K562 (cell line): ENCODE measurements around the gene PARK7. TPM values are rescaled to one million over a fixed set of nuclear protein-coding genes. Genes with fewer than 3 reads are reported as not detected.
A peak's percentile ranks its signal among the peaks of the same experiment; 100 is the strongest.

Source experiments
- C11orf30 ChIP-seq: fragments of 450-650 bp; IDR thresholded peaks from 2 replicates; pipeline ENCODE4 v1.6.1; 2016; ENCODE audit warnings: low read depth, mild to moderate bottlenecking
- CBX8 ChIP-seq: fragments of 200-600 bp; sonication (generic); IDR thresholded peaks from 2 replicates; pipeline ENCODE4 v1.6.1; 2012; ENCODE audit warnings: borderline replicate concordance, mixed run types, low read depth, mild to moderate bottlenecking, moderate library complexity, mixed read lengths, low read length, control low read depth, inconsistent platforms; ENCODE audit not compliant: poor library complexity, severe bottlenecking; ENCODE audit errors: extremely low read depth
- DACH1 ChIP-seq: fragments of 450-650 bp; IDR thresholded peaks from 2 replicates; pipeline ENCODE4 v1.6.1; 2018; ENCODE audit not compliant: partially characterized antibody
- EGR1 ChIP-seq: fragments of 450-650 bp; conservative IDR thresholded peaks from 2 replicates; pipeline ENCODE4 v1.6.1; 2017; ENCODE audit warnings: mild to moderate bottlenecking
- MECOM ChIP-seq: fragments of 250-450 bp; sonication (Bioruptor Pico); IDR thresholded peaks from 2 replicates; pipeline ENCODE4 v1.8.0; 2022; ENCODE audit warnings: inconsistent platforms
- NELFE ChIP-seq: IDR thresholded peaks from 2 replicates; pipeline ENCODE4 v1.6.1; 2011; ENCODE audit warnings: mild to moderate bottlenecking; ENCODE audit not compliant: insufficient read depth, insufficient read length
- NRF1 ChIP-seq, 2 experiments: fragments of 450-650 bp; IDR thresholded peaks in 1 of 2; conservative IDR thresholded peaks in 1 of 2; 2 replicates each; pipeline ENCODE4 v1.6.1; 2014; ENCODE audit warnings: mild to moderate bottlenecking in 2 of 2
- SNRNP70 ChIP-seq: fragments of 200-400 bp; formaldehyde crosslinking; optimal IDR thresholded peaks from 2 replicates; pipeline ENCODE3; 2017; ENCODE audit warnings: low read depth, low read length
- TCF7L2 ChIP-seq: fragments of 150-350 bp; IDR thresholded peaks from 2 replicates; pipeline ENCODE4 v1.6.1; 2016; ENCODE audit warnings: low read depth, mild to moderate bottlenecking, low read length, moderate library complexity
- ZNF77 ChIP-seq: fragments of 250-450 bp; sonication (Bioruptor Pico); IDR thresholded peaks from 2 replicates; pipeline ENCODE4 v1.5.0; 2020
- polyA plus RNA-seq, 8 experiments: library from polyadenylated mRNA; depleted of rRNA in 4 of 8; stranded (reverse) in 5 of 8; unstranded in 3 of 8; fragments of >200 nt; fragmentation: Nextera tagmentation in 2 of 8; fragmentation: Illumina TruSeq in 1 of 8; extraction: Ambion mirVana in 2 of 8; extraction: Trizol in 1 of 8; gene quantifications; 2 replicates each; pipeline versions ENCODE4 v1.2.1 to v1.2.3, GENCODE V29; 2011 to 2014; ENCODE audit warnings: inconsistent platforms in 1 of 8, missing spikeins in 1 of 8
- total RNA-seq, 7 experiments: library from RNA; depleted of rRNA in 6 of 7; stranded (reverse); fragments of >200 nt in 6 of 7; fragmentation: Illumina TruSeq in 2 of 7; extraction: Trizol in 2 of 7; gene quantifications; 2 replicates each; pipeline versions ENCODE4 v1.2.1 to v1.2.3, GENCODE V29; 2011 to 2021; ENCODE audit warnings: low replicate concordance in 1 of 7
- TF ChIP-seq, protein P1 (sequence below), 2 experiments: fragments of 450-650 bp; IDR thresholded peaks; 2 replicates each; pipeline ENCODE4 v1.6.1; 2016; ENCODE audit warnings: mild to moderate bottlenecking in 2 of 2, borderline replicate concordance in 1 of 2, low read depth in 1 of 2, moderate library complexity in 1 of 2
- TF ChIP-seq, protein P2 (sequence below): sonication (generic); formaldehyde crosslinking; IDR thresholded peaks from 2 replicates; pipeline ENCODE4 v1.8.0; 2023; ENCODE audit warnings: missing genetic modification reagents, mild to moderate bottlenecking, borderline replicate concordance

Gene PARK7
- total and polyA plus RNA-seq, 9 of the 15 experiments (the other 6 are each of a cell fraction or from before 2014, with no cell fraction given), result 374 to 1,298 (median 484) TPM

DNA sequence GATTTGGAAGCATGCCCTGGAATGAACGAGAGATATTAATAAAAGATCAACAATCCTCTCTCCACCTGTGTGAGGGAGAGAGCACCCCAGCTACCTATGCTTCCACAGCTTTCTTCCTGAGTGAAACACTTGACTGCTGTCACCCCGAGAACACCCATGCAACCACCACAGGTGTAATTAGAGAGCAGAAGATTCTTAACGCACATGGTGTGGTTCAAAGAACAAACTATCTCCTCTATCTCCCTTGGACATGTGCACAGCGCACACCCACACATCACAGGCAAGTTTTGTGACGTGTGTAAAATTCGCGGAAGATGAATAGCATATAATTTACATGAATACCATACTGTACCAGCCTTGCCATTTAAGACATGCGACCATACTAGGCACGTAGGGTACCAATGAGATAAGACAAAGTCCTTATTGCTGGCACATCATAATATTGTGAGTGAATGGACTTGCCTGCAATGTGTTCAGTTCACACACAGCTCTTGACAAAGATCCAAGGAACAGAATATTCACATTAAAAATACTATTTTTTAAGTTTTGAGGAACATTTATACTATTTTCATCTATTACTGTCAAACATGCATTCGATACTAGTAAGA, 53.0 kb downstream of the PARK7 start (continued):
- TF ChIP-seq, protein P1, sequence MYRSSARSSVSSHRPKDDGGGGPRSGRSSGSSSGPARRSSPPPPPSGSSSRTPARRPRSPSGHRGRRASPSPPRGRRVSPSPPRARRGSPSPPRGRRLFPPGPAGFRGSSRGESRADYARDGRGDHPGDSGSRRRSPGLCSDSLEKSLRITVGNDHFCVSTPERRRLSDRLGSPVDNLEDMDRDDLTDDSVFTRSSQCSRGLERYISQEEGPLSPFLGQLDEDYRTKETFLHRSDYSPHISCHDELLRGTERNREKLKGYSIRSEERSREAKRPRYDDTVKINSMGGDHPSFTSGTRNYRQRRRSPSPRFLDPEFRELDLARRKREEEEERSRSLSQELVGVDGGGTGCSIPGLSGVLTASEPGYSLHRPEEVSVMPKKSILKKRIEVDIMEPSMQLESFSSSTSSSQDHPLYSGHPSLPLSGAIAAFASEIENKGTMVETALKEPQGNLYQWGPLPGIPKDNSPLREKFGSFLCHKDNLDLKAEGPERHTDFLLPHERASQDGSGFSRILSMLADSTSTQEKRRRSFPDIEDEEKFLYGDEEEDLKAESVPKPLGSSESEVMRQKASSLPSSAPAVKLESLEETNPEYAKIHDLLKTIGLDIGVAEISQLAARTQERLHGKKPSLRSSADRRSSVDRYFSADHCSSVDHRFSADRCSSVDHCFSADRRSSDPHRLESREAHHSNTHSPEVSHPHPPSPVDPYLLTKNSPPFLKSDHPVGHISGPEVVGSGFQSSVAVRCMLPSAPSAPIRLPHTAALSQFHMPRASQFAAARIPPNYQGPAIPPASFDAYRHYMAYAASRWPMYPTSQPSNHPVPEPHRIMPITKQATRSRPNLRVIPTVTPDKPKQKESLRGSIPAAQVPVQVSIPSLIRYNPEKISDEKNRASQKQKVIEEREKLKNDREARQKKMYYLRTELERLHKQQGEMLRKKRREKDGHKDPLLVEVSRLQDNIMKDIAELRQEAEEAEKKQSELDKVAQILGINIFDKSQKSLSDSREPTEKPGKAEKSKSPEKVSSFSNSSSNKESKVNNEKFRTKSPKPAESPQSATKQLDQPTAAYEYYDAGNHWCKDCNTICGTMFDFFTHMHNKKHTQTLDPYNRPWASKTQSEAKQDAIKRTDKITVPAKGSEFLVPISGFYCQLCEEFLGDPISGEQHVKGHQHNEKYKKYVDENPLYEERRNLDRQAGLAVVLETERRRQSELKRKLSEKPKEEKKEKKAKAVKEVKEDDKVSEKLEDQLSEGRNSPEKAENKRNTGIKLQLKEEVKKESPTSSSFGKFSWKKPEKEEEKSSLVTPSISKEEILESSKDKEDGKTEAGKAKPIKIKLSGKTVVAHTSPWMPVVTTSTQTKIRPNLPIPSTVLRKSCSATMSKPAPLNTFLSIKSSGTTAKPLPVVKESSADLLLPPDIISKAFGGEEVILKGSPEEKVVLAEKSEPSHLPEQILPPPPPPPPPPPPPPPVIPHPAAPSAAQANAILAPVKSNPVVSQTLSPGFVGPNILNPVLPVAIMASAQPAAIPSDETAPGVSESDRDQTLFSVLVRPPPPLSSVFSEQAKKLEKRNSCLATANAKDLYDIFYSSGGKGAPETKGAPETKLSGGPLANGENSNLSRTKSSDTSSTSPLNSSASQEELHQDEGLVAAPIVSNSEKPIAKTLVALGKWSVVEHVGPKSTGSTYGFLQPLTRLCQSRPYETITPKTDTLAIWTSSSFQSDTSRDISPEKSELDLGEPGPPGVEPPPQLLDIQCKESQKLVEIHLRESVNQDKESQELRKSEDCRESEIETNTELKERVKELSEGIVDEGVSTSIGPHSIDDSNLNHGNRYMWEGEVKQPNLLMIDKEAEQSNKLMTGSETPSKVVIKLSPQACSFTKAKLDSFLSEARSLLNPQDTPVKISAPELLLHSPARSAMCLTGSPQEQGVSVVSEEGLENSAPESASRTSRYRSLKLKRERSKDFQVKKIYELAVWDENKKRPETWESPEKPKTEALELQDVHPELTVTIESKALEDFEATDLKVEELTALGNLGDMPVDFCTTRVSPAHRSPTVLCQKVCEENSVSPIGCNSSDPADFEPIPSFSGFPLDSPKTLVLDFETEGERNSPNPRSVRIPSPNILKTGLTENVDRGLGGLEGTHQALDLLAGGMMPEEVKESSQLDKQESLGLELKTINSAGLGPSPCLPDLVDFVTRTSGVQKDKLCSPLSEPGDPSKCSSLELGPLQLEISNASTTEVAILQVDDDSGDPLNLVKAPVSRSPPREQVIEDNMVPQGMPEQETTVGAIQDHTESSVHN (IDR thresholded peaks at IDR 0.05; ENCODE audit: borderline replicate concordance in 1 of 2, low read depth in 1 of 2), result no peak
- no peak for TF ChIP-seq TCF7L2
- TF ChIP-seq, protein P2, sequence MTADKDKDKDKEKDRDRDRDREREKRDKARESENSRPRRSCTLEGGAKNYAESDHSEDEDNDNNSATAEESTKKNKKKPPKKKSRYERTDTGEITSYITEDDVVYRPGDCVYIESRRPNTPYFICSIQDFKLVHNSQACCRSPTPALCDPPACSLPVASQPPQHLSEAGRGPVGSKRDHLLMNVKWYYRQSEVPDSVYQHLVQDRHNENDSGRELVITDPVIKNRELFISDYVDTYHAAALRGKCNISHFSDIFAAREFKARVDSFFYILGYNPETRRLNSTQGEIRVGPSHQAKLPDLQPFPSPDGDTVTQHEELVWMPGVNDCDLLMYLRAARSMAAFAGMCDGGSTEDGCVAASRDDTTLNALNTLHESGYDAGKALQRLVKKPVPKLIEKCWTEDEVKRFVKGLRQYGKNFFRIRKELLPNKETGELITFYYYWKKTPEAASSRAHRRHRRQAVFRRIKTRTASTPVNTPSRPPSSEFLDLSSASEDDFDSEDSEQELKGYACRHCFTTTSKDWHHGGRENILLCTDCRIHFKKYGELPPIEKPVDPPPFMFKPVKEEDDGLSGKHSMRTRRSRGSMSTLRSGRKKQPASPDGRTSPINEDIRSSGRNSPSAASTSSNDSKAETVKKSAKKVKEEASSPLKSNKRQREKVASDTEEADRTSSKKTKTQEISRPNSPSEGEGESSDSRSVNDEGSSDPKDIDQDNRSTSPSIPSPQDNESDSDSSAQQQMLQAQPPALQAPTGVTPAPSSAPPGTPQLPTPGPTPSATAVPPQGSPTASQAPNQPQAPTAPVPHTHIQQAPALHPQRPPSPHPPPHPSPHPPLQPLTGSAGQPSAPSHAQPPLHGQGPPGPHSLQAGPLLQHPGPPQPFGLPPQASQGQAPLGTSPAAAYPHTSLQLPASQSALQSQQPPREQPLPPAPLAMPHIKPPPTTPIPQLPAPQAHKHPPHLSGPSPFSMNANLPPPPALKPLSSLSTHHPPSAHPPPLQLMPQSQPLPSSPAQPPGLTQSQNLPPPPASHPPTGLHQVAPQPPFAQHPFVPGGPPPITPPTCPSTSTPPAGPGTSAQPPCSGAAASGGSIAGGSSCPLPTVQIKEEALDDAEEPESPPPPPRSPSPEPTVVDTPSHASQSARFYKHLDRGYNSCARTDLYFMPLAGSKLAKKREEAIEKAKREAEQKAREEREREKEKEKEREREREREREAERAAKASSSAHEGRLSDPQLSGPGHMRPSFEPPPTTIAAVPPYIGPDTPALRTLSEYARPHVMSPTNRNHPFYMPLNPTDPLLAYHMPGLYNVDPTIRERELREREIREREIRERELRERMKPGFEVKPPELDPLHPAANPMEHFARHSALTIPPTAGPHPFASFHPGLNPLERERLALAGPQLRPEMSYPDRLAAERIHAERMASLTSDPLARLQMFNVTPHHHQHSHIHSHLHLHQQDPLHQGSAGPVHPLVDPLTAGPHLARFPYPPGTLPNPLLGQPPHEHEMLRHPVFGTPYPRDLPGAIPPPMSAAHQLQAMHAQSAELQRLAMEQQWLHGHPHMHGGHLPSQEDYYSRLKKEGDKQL (CRISPR knock-in tag), result no peak
- TF ChIP-seq NRF1 (conservative IDR thresholded peaks at IDR 0.05 in 1 of 2, IDR thresholded peaks at IDR 0.05 in 1 of 2), result no peak
- no peak for TF ChIP-seq DACH1
- TF ChIP-seq NELFE, result no peak
- no peak for TF ChIP-seq CBX8
- TF ChIP-seq ZNF77, result no peak
- no peak for TF ChIP-seq MECOM
- peak; percentile 52; the same call in 1 of the 2 replicates for TF ChIP-seq EGR1
- TF ChIP-seq SNRNP70, result no peak
- no peak for TF ChIP-seq C11orf30
